ENCODE measurements around the gene MFSD12.

- TF ChIP-seq CTCF (IDR thresholded peaks at IDR 0.05; ENCODE audit: low read depth, low read length, poor library complexity, severe bottlenecking) (no peak), EZH2phosphoT487 (IDR thresholded peaks at IDR 0.05; ENCODE audit: borderline replicate concordance, low read length) (no peak)
Measured at GRCh38 chr19:3511506-3512251, 45.7 kb downstream of the MFSD12 start.
